ENCODE measurements around the gene DNAJC28.

DNA sequence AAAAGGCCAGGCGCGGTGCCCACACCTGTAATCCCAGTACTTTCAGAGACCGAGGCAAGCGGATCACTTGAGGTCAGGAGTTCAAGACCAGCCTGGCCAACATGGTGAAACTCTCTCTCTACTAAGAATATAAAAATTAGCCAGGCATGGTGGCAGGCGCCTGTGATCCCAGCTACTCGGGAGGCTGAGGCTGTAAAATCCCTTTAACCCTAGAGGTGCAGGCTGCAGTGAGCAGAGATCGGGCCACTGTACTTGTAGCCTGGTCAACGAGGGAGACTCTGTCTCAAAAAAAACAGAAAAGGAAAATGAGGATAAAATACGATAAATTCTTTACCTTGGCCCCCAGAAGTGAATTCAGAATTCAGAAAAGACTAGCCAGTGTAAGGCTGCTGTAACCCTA is 13.3 kb downstream of the DNAJC28 start:
- no peak for TF ChIP-seq CTCF (tag by site-specific recombination; IDR thresholded peaks at IDR 0.05)
- no peak for TF ChIP-seq TCF7L2 (IDR thresholded peaks at IDR 0.05; ENCODE audit: borderline replicate concordance, low read depth, low read length)
- TF ChIP-seq ZNF175 (tag by site-specific recombination; IDR thresholded peaks at IDR 0.05) = no peak
- TF ChIP-seq, protein P1, sequence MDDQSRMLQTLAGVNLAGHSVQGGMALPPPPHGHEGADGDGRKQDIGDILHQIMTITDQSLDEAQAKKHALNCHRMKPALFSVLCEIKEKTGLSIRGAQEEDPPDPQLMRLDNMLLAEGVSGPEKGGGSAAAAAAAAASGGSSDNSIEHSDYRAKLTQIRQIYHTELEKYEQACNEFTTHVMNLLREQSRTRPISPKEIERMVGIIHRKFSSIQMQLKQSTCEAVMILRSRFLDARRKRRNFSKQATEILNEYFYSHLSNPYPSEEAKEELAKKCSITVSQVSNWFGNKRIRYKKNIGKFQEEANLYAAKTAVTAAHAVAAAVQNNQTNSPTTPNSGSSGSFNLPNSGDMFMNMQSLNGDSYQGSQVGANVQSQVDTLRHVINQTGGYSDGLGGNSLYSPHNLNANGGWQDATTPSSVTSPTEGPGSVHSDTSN (CRISPR knock-in tag; IDR thresholded peaks at IDR 0.05) = no peak
- no peak for TF ChIP-seq ZNF416 (tag by site-specific recombination; IDR thresholded peaks at IDR 0.05)
- TF ChIP-seq ZBTB44 (tag by site-specific recombination; IDR thresholded peaks at IDR 0.05) = no peak
